HG03025 (cell line): ENCODE measurements around the gene PRCD.

Experiments
- ATAC-seq: cut with Tn5 transposase; IDR thresholded peaks from one replicate; pipeline ENCODE4 v1.9.1; 2021; ENCODE audit warnings: mild to moderate bottlenecking, moderate library complexity; ENCODE audit not compliant: unreplicated experiment, low FRiP score

PRCD gene

GRCh38 chr17:76538281-76538931, 1.4 kb upstream of the PRCD start:
- ATAC-seq: no peak

DNA sequence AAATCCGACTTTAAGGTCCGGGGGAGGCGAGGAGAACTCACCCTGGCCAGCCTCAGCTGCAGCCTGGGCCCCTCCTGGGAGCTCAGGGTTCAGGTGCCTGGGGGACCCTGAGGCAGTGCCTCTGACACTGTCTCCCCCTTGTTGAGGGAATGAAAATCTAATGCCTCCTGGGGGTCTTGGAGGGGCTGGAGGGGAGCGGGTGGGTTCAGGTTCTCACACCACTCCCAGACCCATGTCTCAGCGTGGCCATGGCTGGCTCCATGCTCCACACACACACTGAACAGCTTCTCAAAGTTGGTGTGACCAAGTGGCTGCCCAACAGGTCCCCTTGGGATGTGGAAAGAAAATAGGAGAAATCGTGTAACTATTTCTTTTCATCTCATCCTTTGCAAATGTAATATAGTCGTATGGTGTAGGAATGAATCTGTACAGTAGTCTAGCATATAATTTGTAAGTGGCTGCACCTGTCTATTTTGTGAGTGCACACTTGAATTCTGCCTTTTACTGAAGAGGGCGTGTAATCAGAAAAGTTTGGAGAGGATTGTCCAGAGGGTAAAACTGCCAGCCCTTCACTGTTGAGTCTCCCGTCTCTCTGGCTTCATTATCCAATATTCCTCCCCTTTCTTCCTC, 788 bp upstream of the PRCD start:
- ATAC-seq: no peak

DNA sequence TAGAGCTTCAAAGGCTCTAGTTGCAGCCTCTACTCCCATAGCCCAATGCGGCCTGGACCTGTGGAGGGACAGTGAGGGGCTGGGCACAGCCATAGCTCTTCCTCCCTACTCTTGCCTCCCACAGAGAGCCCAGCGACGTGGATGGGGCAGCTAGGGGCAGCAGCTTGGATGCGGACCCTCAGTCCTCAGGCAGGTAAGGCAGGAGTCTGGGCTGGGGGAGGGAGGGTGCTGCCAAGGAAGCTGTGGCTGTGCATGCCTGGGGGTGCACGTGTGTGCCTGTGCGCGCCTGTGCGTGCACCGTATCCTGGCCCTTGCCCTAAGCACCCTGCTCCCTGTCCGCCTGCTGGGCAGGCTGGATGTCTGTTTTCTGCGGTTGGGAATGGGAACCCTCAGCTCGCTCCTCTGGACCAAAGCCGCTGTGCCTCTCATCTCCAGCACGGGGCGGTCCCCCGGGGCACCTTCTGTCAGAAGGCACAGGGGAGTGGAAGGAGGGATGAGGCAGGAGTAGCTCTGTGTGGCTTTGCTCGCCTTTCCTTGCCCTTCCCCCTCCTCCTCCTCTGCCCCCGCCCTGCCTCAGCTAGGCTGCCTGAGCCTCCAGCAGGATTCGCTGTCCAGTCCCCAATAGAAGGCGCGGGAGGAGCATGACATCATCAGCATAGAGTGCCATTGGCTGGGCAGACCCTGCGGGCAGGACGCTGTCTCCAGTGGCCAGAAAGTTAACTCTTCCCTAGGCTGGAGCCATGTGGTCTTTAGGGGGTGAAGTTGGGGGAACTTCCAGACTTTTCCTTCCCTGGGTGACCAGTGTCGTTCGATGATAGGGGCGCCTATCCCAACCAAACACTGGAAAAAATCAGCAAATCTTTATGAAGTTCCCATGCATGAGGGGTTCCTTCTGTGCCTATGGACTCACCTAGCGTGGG, 797 bp downstream of the PRCD start:
- no peak for ATAC-seq

DNA sequence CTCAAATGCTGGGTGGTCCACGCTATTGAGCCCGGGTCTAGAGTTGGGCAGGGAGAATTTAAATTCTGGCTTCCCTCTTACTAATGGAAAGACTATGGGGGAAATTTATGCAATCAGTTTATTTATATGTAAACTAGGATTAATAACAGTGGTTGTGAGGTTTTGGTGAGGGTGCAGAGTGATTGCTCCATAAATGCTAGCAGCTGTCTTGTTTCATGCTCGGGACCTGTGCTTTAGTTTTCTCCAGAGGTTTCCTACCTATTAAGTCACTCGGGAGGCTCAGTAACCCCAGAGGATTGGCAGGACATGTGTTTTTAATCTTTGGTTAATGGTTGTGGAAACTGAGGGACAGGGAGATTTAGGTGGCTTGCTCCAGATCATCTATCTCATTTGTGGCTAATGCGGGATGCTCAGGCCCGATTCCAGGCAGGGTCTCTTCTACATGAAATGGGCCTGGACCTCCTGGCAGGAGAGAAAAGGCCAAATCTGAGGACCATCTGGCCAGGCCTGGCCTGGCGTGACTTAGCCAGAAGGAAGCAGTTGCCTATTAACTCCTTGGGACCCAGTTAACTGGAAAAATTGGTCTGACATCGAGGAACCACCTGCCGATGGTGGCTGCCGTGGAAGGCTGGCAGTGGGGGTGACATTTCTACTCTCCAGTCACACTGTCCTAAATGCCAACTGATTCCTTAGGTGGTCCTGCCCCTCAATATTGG, 2.1 kb downstream of the PRCD start:
- ATAC-seq: no peak

DNA sequence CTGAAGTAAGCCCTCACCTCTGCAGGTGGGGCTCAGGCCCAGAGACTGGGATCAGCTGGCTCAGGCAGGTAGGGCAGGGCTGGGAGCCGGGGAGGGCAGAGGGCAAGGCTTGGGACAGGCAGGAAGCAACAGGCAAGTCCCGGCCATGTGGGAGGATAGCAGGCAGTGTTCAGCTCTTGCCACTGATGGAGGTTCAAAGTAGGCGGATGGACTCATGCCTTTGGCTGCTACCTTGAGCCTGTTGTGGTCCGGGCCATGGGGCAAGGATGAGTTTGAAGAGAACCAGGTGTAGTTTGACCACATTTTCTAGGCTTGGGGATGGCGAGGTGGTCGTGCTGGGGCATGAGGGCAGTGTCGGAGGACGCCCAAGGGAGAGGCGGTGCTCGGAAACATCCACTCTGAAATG, 2.7 kb downstream of the PRCD start:
- no peak for ATAC-seq

GRCh38 chr17:76542984-76543383, 3.1 kb downstream of the PRCD start:
- no peak for ATAC-seq

DNA sequence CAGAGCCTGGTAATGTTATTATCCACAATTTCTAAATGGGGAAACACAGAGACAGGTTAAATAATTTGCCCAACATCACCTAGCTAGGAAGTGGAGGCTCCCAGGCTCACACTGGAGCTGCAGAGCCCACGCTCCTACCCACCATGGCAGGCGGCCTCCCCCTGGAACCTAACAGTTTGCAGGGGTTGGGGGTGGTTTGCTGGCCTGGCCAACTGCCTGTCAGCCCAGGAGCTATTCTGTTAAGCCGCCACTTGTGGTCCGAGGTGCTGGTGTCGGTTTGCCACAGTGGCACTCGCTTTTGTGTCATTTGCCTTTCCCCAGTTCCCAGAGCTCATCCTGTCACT, 3.6 kb downstream of the PRCD start:
- ATAC-seq: no peak

- ATAC-seq: no peak
Measured at GRCh38 chr17:76543826-76544545, 4.1 kb downstream of the PRCD start.

GRCh38 chr17:76544546-76545365, 4.9 kb downstream of the PRCD start:
- no peak for ATAC-seq

- no peak for ATAC-seq
Measured at GRCh38 chr17:76545918-76546555, 6.2 kb downstream of the PRCD start.

GRCh38 chr17:76546556-76547182, 6.8 kb downstream of the PRCD start:
- no peak for ATAC-seq

DNA sequence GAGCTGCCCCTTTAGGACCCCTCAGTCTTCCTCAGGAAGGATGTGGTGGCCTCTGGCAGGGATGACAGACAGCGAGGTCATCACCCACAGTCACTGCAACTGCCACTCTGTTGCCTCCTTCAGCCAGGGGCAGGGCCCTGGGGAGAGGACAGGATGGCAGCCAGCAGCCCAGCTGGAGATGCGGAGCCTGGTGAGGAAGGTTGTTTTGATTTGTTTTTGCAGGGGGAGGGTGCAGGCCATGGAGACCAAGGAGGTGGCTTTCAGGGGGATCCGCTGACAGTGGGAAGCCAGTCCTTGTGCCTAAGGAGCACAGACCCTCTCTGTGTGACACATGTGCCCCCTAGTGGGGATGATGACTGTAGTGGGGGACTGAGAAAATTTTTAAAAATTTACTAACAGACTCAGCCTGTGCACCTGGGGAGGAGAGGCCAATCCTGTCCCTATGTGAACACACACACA, 7.4 kb downstream of the PRCD start:
- ATAC-seq: no peak

DNA sequence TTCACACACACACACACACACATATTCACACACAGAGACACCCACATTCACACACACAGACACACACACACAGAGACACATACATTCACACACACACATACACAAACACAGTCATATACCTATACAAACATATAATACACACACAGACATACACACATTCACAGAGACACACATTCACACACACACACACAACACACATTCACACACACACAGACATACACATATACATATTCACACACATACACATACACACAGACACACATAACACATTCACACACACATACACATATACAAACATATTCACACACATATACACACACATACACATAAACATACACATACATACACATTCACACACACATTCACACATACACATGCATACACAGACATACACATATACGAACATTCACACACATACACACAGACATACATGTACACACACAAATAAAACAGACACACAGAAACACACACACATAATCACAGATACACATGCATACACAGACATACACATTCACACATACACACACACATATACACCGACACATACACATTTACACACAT, 7.9 kb downstream of the PRCD start:
- ATAC-seq: no peak

DNA sequence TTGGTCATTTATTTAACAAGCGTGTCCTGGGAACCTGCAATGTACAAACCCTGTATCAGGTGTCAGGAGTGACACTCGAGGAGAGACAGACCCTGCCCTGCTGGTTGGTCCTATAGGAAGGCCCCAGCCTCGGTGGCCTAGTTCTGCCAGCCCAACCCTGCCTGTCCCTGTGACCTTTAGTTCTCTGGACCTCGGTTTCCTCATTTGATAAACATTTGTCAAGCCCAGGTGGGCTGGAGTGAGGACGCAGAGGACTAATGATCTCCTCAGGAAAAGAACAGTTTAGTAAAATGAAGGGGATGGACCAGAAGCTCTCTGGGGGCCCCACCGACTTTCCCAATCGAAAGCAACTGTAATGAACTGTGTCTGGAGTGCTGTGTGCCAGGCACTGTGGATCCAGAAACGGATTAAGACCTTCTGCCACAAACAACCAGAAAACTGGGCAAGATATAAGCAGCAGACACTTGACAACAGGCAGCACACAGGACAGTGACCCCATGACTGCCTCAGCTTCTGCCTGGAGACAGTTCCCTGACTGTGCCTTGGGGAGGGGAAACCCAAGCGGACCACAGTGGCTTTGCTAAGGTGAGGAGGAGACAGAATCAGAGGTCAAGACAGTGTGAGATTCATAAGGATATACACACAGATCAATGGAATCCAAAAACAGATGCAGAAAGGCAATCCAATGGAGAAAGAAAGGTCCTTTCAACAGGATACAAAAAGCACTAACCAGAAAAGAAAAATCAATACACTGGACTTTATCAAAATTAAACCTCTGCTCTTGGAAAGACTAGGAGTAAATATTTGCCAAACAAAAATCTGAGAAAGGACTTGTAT, 8.8 kb downstream of the PRCD start:
- no peak for ATAC-seq

- no peak for ATAC-seq
Measured at GRCh38 chr17:76549215-76549518, 9.3 kb downstream of the PRCD start.

DNA sequence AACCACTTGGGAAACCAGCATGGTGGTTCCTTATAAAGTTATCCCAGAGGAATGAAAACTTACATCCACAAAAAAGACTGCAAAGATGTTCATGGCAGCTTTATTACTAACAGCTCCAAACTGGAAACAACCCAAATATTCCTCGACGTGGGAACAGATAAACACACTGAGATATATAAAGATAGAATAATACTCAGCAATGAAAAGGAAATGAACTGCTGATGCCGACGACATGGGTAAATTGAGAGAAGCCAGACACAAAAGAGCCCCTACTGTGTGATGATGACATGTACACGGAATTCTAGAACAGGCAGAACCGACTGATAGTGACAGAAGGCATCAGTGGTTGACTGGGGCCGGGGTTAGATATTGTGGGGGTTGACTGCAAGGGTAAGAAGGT, 9.7 kb downstream of the PRCD start:
- no peak for ATAC-seq
